Measurements from ENCODE around the gene C20orf204. TPM values are rescaled to one million over a fixed set of nuclear protein-coding genes. Genes with fewer than 3 reads are reported as not detected.

Gene C20orf204
- total RNA-seq, 2 donors from 2014 or later: 0.29 to 3.3 TPM

- H3K4me1 ChIP-seq: peaks cover 13% of the 10 kb centered on the region
- TF ChIP-seq CTCF (IDR thresholded peaks at IDR 0.05): no peak
- no peak overlapping the region for H3K9ac ChIP-seq (ENCODE audit: low read depth in 2 of 2, low read length in 2 of 2)
- peaks cover 40% of the 10 kb centered on the region for H3K36me3 ChIP-seq
- H3K27me3 ChIP-seq: no peaks in the 10 kb centered on the region
- DNase-seq: no peak
- no peak overlapping the region for H3K4me3 ChIP-seq
- no peaks in the 10 kb centered on the region for H3K9me3 ChIP-seq
- no peak overlapping the region for H3K27ac ChIP-seq
- intact Hi-C loops (cut with DNase I): no loop called here
Measured at GRCh38 chr20:64029293-64030117, 6.5 kb upstream of the C20orf204 start.

- Histone ChIP-seq H3K36me3 (peaks cover 30% of the 10 kb centered on the region), H3K4me3 (no peak overlapping the region), H3K4me1 (peaks cover 10% of the 10 kb centered on the region), H3K9ac (ENCODE audit: low read depth in 2 of 2, low read length in 2 of 2) (no peak overlapping the region), H3K27ac (no peak overlapping the region), H3K27me3 (no peaks in the 10 kb centered on the region), H3K9me3 (no peaks in the 10 kb centered on the region)
- peak; percentile 63 for DNase-seq
- intact Hi-C loops (cut with DNase I): no loop called here
- no peak for TF ChIP-seq CTCF (IDR thresholded peaks at IDR 0.05)
Measured at GRCh38 chr20:64030371-64031134, 5.4 kb upstream of the C20orf204 start.

- H3K27ac ChIP-seq: no peak overlapping the region
- H3K36me3 ChIP-seq: peaks cover 25% of the 10 kb centered on the region
- no peaks in the 10 kb centered on the region for H3K9me3 ChIP-seq
- peaks cover 10% of the 10 kb centered on the region for H3K4me1 ChIP-seq
- H3K27me3 ChIP-seq: peaks cover 10% of the 10 kb centered on the region
- intact Hi-C loops (cut with DNase I): no loop called here
- no peak overlapping the region for H3K4me3 ChIP-seq
- DNase-seq: no peak
- H3K9ac ChIP-seq (ENCODE audit: low read depth in 2 of 2, low read length in 2 of 2): no peak overlapping the region
- TF ChIP-seq CTCF (IDR thresholded peaks at IDR 0.05): no peak
Measured at GRCh38 chr20:64031822-64032314, 4.1 kb upstream of the C20orf204 start.

DNA sequence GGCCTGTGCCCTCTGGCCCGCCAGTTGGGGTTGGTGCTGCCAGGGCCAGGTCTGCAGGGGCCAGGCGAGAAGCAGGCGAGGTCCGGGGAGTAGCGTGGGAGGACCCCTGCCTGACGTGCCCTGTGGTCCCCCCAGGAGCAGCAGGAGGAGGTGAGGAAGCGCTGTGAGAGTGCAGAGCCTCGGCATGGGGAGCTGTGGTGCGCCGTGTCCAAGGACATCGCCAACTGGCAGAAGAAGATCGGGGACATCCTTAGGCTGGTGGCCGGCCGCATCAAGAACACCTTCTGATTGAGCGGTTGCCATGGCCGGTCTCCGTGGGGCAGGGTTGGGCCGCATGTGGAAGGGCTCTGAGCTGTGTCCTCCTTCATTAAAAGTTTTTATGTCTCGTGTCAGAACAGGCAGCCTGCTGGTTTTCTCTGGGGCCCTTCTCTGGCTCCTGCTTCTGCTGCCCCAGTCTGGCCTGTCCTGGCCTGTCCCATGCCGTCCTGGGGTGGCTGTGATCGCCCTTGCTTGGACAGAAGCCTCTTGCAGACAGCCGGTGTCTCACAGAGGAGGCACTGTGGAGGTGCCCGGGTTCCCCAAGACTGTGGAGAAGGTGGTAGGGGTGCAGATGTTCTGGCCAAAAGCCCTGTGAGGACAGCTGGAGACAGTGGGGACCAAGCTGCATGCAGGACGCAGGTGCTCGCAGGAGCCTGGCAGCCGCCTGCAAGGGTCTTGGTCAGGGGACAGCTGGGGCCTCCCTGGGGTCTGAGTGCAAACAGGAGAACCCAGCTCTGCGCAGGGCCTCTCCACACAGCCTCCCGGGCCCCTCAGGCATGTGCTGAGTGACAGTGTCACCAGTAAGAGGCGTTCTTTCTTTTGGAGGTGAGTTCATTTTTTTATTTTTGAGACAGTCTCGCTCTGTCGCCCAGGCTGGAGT is 3.0 kb upstream of the C20orf204 start:
- Histone ChIP-seq H3K27ac (no peak overlapping the region), H3K4me1 (peaks cover 13% of the 10 kb centered on the region), H3K4me3 (no peak overlapping the region), H3K27me3 (peaks cover 18% of the 10 kb centered on the region), H3K9ac (ENCODE audit: low read depth in 2 of 2, low read length in 2 of 2) (no peak overlapping the region), H3K9me3 (no peaks in the 10 kb centered on the region), H3K36me3 (peaks cover 16% of the 10 kb centered on the region)
- intact Hi-C loops (cut with DNase I): no loop called here
- TF ChIP-seq CTCF (IDR thresholded peaks at IDR 0.05): no peak
- DNase-seq: no peak

- H3K9ac ChIP-seq (ENCODE audit: low read depth in 2 of 2, low read length in 2 of 2): no peak overlapping the region
- H3K36me3 ChIP-seq: peaks cover 16% of the 10 kb centered on the region
- no peaks in the 10 kb centered on the region for H3K9me3 ChIP-seq
- DNase-seq: no peak
- H3K4me3 ChIP-seq: no peak overlapping the region
- peaks cover 16% of the 10 kb centered on the region for H3K4me1 ChIP-seq
- TF ChIP-seq CTCF (IDR thresholded peaks at IDR 0.05): no peak
- intact Hi-C loops (cut with DNase I): no loop called here
- peaks cover 18% of the 10 kb centered on the region for H3K27me3 ChIP-seq
- H3K27ac ChIP-seq: no peak overlapping the region
Measured at GRCh38 chr20:64033981-64034493, 1.9 kb upstream of the C20orf204 start.

All from colonic mucosa (tissue), 4 donors.